SK-N-SH treated with all-trans-retinoic acid at 6 μM for 48 hours (cell line): ENCODE data around the gene CSF2RB.

Source experiments
- ATAC-seq: fragments of 200-7000 bp; cut with Tn5 transposase; 3 replicates; pipeline ENCODE4 v1.9.1; 2020; ENCODE audit warnings: mild to moderate bottlenecking, moderate library complexity
- ARNTL ChIP-seq: fragments of 450-650 bp; formaldehyde crosslinking; IDR thresholded peaks from 2 replicates; pipeline ENCODE4 v1.5.0; 2020; ENCODE audit warnings: low read depth, mild to moderate bottlenecking, moderate library complexity, borderline replicate concordance
- BACH2 ChIP-seq: fragments of 250-450 bp; sonication (Bioruptor Pico); IDR thresholded peaks from 2 replicates; pipeline ENCODE4 v1.9.0; 2021; ENCODE audit warnings: mild to moderate bottlenecking, borderline replicate concordance
- CSDC2 ChIP-seq: fragments of 250-450 bp; sonication (Bioruptor Pico); IDR thresholded peaks from 2 replicates; pipeline ENCODE4 v1.5.0; 2020; ENCODE audit warnings: mild to moderate bottlenecking, moderate library complexity
- ESRRG ChIP-seq: fragments of 250-450 bp; sonication (Bioruptor Pico); IDR thresholded peaks from 2 replicates; pipeline ENCODE4 v1.6.1; 2021; ENCODE audit warnings: mild to moderate bottlenecking
- GLIS3 ChIP-seq: fragments of 250-450 bp; sonication (Bioruptor Pico); IDR thresholded peaks from 2 replicates; pipeline ENCODE4 v1.5.0; 2020; ENCODE audit warnings: mild to moderate bottlenecking, moderate library complexity
- ISL1 ChIP-seq: fragments of 250-450 bp; sonication (Bioruptor Pico); IDR thresholded peaks from 2 replicates; pipeline ENCODE4 v2.1.2; 2022; ENCODE audit warnings: mild to moderate bottlenecking, moderate library complexity
- OSR1 ChIP-seq: fragments of 250-450 bp; sonication (Bioruptor Pico); IDR thresholded peaks from 2 replicates; pipeline ENCODE4 v1.8.0; 2022; ENCODE audit warnings: moderate library complexity, mild to moderate bottlenecking, inconsistent platforms
- PPARA ChIP-seq: fragments of 250-450 bp; sonication (Bioruptor Pico); IDR thresholded peaks from 2 replicates; pipeline ENCODE4 v1.5.0; 2020; ENCODE audit warnings: mild to moderate bottlenecking, borderline replicate concordance
- RARB ChIP-seq: fragments of 250-450 bp; sonication (Bioruptor Pico); IDR thresholded peaks from 2 replicates; pipeline ENCODE4 v1.8.0; 2021; ENCODE audit warnings: mild to moderate bottlenecking, moderate library complexity
- SNAI2 ChIP-seq: fragments of 250-450 bp; sonication (Bioruptor Pico); IDR thresholded peaks from 2 replicates; pipeline ENCODE4 v1.5.0; 2020; ENCODE audit warnings: mild to moderate bottlenecking, moderate library complexity
- TCF4 ChIP-seq: fragments of 250-450 bp; sonication (Bioruptor Pico); IDR thresholded peaks from 2 replicates; pipeline ENCODE4 v1.8.0; 2021; ENCODE audit warnings: mild to moderate bottlenecking, moderate library complexity, borderline replicate concordance
- TOX ChIP-seq: fragments of 250-450 bp; sonication (Bioruptor Pico); IDR thresholded peaks from 2 replicates; pipeline ENCODE4 v1.8.0; 2021; ENCODE audit warnings: mild to moderate bottlenecking, moderate library complexity, borderline replicate concordance
- ZC3H10 ChIP-seq: fragments of 250-450 bp; sonication (Bioruptor Pico); IDR thresholded peaks from 2 replicates; pipeline ENCODE4 v1.5.1; 2021; ENCODE audit warnings: mild to moderate bottlenecking, moderate library complexity
- ZFP3 ChIP-seq: fragments of 250-450 bp; sonication (Bioruptor Pico); IDR thresholded peaks from 2 replicates; pipeline ENCODE4 v1.5.0; 2020; ENCODE audit warnings: mild to moderate bottlenecking, moderate library complexity
- ZFP30 ChIP-seq: fragments of 450-650 bp; formaldehyde crosslinking; IDR thresholded peaks from 2 replicates; pipeline ENCODE4 v1.5.0; 2022; ENCODE audit warnings: mild to moderate bottlenecking, moderate library complexity
- ZNF565 ChIP-seq: fragments of 450-650 bp; formaldehyde crosslinking; conservative IDR thresholded peaks from 2 replicates; pipeline ENCODE4 v1.5.0; 2020; ENCODE audit warnings: low read depth, mild to moderate bottlenecking, moderate library complexity
- ZNF70 ChIP-seq: fragments of 450-650 bp; formaldehyde crosslinking; IDR thresholded peaks from 2 replicates; pipeline ENCODE4 v1.5.0; 2020; ENCODE audit warnings: mild to moderate bottlenecking, moderate library complexity
- ZNF8 ChIP-seq: fragments of 450-650 bp; formaldehyde crosslinking; IDR thresholded peaks from 2 replicates; pipeline ENCODE4 v1.5.0; 2020; ENCODE audit warnings: mild to moderate bottlenecking, moderate library complexity
- TF ChIP-seq, protein P1 (sequence below): fragments of 250-450 bp; sonication (Bioruptor Pico); IDR thresholded peaks from 2 replicates; pipeline ENCODE4 v1.8.0; 2020; ENCODE audit warnings: mild to moderate bottlenecking, moderate library complexity, borderline replicate concordance
- TF ChIP-seq, protein P2 (sequence below): fragments of 250-450 bp; sonication (Bioruptor Pico); IDR thresholded peaks from 2 replicates; pipeline ENCODE4 v1.5.0; 2020; ENCODE audit warnings: mild to moderate bottlenecking, moderate library complexity
- TF ChIP-seq, protein P3 (sequence below): fragments of 250-450 bp; sonication (Bioruptor Pico); IDR thresholded peaks from 2 replicates; pipeline ENCODE4 v1.8.0; 2021; ENCODE audit warnings: low read depth, mild to moderate bottlenecking, moderate library complexity, borderline replicate concordance
- TF ChIP-seq, protein P4 (sequence below): fragments of 250-450 bp; sonication (Bioruptor Pico); IDR thresholded peaks from 2 replicates; pipeline ENCODE4 v1.5.1; 2020; ENCODE audit warnings: low read depth, mild to moderate bottlenecking, moderate library complexity

The CSF2RB gene

GRCh38 chr22:36894266-36894665 is 19.2 kb upstream of the CSF2RB start:
- ATAC-seq: no peak
- TF ChIP-seq ZNF565: no peak
- no peak for TF ChIP-seq PPARA (CRISPR knock-in tag)
- TF ChIP-seq ARNTL: no peak
- TF ChIP-seq ZC3H10 (CRISPR knock-in tag): no peak
- TF ChIP-seq RARB (CRISPR knock-in tag): no peak
- TF ChIP-seq, protein P1, sequence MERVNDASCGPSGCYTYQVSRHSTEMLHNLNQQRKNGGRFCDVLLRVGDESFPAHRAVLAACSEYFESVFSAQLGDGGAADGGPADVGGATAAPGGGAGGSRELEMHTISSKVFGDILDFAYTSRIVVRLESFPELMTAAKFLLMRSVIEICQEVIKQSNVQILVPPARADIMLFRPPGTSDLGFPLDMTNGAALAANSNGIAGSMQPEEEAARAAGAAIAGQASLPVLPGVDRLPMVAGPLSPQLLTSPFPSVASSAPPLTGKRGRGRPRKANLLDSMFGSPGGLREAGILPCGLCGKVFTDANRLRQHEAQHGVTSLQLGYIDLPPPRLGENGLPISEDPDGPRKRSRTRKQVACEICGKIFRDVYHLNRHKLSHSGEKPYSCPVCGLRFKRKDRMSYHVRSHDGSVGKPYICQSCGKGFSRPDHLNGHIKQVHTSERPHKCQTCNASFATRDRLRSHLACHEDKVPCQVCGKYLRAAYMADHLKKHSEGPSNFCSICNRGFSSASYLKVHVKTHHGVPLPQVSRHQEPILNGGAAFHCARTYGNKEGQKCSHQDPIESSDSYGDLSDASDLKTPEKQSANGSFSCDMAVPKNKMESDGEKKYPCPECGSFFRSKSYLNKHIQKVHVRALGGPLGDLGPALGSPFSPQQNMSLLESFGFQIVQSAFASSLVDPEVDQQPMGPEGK (CRISPR knock-in tag): no peak
- no peak for TF ChIP-seq SNAI2
- TF ChIP-seq ISL1: no peak
- TF ChIP-seq TCF4 (CRISPR knock-in tag): no peak
- TF ChIP-seq, all 23 proteins: peak for 0

- TF ChIP-seq ZC3H10 (CRISPR knock-in tag) (no peak), ESRRG (no peak), OSR1 (CRISPR knock-in tag) (no peak), SNAI2 (no peak), TOX (CRISPR knock-in tag) (no peak), ZFP3 (no peak), RARB (CRISPR knock-in tag) (no peak), BACH2 (CRISPR knock-in tag) (no peak)
- TF ChIP-seq, all 23 proteins: peak for 0
These were observed 15.8 kb upstream of the CSF2RB start for GRCh38 chr22:36897611-36898010.

DNA sequence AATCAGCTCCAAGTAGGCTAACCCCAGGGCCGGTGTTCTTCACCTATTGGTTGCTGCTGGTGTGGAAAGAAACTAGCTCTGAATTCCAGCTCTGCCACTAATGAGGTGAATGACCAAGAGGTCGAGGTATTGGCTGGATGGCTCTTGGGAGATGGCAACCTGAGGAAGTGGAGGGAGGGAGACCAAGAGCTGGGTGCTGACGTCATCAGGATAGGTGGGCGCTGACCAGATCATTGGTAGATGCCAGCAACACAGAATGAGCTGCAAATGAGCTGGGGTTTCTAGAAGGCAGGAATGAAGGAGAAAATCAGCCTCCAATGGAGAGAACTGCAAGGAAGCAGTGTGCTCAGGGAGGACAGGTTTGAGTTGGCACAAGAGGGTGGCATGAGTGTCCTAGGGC is 14.7 kb upstream of the CSF2RB start:
- TF ChIP-seq, protein P2, sequence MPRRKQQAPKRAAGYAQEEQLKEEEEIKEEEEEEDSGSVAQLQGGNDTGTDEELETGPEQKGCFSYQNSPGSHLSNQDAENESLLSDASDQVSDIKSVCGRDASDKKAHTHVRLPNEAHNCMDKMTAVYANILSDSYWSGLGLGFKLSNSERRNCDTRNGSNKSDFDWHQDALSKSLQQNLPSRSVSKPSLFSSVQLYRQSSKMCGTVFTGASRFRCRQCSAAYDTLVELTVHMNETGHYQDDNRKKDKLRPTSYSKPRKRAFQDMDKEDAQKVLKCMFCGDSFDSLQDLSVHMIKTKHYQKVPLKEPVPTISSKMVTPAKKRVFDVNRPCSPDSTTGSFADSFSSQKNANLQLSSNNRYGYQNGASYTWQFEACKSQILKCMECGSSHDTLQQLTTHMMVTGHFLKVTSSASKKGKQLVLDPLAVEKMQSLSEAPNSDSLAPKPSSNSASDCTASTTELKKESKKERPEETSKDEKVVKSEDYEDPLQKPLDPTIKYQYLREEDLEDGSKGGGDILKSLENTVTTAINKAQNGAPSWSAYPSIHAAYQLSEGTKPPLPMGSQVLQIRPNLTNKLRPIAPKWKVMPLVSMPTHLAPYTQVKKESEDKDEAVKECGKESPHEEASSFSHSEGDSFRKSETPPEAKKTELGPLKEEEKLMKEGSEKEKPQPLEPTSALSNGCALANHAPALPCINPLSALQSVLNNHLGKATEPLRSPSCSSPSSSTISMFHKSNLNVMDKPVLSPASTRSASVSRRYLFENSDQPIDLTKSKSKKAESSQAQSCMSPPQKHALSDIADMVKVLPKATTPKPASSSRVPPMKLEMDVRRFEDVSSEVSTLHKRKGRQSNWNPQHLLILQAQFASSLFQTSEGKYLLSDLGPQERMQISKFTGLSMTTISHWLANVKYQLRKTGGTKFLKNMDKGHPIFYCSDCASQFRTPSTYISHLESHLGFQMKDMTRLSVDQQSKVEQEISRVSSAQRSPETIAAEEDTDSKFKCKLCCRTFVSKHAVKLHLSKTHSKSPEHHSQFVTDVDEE (CRISPR knock-in tag): no peak
- TF ChIP-seq ZNF70 (CRISPR knock-in tag): no peak
- ATAC-seq: no peak

More at GRCh38 chr22:36897611-36898010, 15.8 kb upstream of the CSF2RB start:
- no peak for ATAC-seq

DNA sequence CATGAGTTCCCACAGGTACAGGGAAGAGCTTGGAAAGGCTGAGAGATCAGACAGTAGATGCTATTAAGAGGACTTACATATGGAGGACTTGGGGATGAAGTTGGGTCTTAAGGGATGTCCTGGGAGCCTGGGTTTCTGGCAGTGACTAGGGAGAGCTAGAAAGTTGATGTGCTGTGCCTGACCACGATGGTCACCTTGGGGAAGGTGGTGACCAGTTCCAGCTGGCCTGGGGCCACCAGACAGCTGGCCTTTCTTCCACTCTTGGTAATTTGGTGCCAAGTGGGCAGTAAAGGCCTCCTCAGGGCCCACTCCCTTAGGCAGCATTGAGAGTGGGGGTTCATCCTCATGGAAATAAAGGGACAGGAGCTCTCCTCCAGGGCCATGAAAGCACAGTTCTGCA is 13.9 kb upstream of the CSF2RB start:
- ATAC-seq: no peak
- TF ChIP-seq ZFP3 (no peak), RARB (CRISPR knock-in tag) (no peak), ESRRG (no peak), SNAI2 (no peak), BACH2 (CRISPR knock-in tag) (no peak), TOX (CRISPR knock-in tag) (no peak), ZFP30 (CRISPR knock-in tag) (no peak), ZNF8 (no peak), CSDC2 (CRISPR knock-in tag) (no peak), GLIS3 (CRISPR knock-in tag) (no peak), ISL1 (no peak), ARNTL (no peak)
- TF ChIP-seq, protein P3, sequence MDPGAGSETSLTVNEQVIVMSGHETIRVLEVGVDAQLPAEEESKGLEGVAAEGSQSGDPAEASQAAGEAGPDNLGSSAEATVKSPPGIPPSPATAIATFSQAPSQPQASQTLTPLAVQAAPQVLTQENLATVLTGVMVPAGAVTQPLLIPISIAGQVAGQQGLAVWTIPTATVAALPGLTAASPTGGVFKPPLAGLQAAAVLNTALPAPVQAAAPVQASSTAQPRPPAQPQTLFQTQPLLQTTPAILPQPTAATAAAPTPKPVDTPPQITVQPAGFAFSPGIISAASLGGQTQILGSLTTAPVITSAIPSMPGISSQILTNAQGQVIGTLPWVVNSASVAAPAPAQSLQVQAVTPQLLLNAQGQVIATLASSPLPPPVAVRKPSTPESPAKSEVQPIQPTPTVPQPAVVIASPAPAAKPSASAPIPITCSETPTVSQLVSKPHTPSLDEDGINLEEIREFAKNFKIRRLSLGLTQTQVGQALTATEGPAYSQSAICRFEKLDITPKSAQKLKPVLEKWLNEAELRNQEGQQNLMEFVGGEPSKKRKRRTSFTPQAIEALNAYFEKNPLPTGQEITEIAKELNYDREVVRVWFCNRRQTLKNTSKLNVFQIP (CRISPR knock-in tag): no peak
- TF ChIP-seq, protein P4, sequence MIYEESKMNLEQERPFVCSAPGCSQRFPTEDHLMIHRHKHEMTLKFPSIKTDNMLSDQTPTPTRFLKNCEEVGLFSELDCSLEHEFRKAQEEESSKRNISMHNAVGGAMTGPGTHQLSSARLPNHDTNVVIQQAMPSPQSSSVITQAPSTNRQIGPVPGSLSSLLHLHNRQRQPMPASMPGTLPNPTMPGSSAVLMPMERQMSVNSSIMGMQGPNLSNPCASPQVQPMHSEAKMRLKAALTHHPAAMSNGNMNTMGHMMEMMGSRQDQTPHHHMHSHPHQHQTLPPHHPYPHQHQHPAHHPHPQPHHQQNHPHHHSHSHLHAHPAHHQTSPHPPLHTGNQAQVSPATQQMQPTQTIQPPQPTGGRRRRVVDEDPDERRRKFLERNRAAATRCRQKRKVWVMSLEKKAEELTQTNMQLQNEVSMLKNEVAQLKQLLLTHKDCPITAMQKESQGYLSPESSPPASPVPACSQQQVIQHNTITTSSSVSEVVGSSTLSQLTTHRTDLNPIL: no peak
- TF ChIP-seq, protein P1 (CRISPR knock-in tag): no peak
- TF ChIP-seq, all 23 proteins: peak for 0
